SK-N-SH treated with all-trans-retinoic acid at 6 μM for 48 hours (cell line): ENCODE data around the gene ADAMTS17.

Experiments used
- BACH2 ChIP-seq: fragments of 250-450 bp; sonication (Bioruptor Pico); IDR thresholded peaks from 2 replicates; pipeline ENCODE4 v1.9.0; 2021; ENCODE audit warnings: mild to moderate bottlenecking, borderline replicate concordance
- OSR1 ChIP-seq: fragments of 250-450 bp; sonication (Bioruptor Pico); IDR thresholded peaks from 2 replicates; pipeline ENCODE4 v1.8.0; 2022; ENCODE audit warnings: moderate library complexity, mild to moderate bottlenecking, inconsistent platforms
- PPARA ChIP-seq: fragments of 250-450 bp; sonication (Bioruptor Pico); IDR thresholded peaks from 2 replicates; pipeline ENCODE4 v1.5.0; 2020; ENCODE audit warnings: mild to moderate bottlenecking, borderline replicate concordance
- SNAI2 ChIP-seq: fragments of 250-450 bp; sonication (Bioruptor Pico); IDR thresholded peaks from 2 replicates; pipeline ENCODE4 v1.5.0; 2020; ENCODE audit warnings: mild to moderate bottlenecking, moderate library complexity
- ZFP3 ChIP-seq: fragments of 250-450 bp; sonication (Bioruptor Pico); IDR thresholded peaks from 2 replicates; pipeline ENCODE4 v1.5.0; 2020; ENCODE audit warnings: mild to moderate bottlenecking, moderate library complexity
- TF ChIP-seq, protein P1 (sequence below): fragments of 250-450 bp; sonication (Bioruptor Pico); IDR thresholded peaks from 2 replicates; pipeline ENCODE4 v1.8.0; 2020; ENCODE audit warnings: mild to moderate bottlenecking, moderate library complexity, borderline replicate concordance
- TF ChIP-seq, protein P2 (sequence below): fragments of 250-450 bp; sonication (Bioruptor Pico); IDR thresholded peaks from 2 replicates; pipeline ENCODE4 v1.5.1; 2021; ENCODE audit warnings: mild to moderate bottlenecking, moderate library complexity

DNA sequence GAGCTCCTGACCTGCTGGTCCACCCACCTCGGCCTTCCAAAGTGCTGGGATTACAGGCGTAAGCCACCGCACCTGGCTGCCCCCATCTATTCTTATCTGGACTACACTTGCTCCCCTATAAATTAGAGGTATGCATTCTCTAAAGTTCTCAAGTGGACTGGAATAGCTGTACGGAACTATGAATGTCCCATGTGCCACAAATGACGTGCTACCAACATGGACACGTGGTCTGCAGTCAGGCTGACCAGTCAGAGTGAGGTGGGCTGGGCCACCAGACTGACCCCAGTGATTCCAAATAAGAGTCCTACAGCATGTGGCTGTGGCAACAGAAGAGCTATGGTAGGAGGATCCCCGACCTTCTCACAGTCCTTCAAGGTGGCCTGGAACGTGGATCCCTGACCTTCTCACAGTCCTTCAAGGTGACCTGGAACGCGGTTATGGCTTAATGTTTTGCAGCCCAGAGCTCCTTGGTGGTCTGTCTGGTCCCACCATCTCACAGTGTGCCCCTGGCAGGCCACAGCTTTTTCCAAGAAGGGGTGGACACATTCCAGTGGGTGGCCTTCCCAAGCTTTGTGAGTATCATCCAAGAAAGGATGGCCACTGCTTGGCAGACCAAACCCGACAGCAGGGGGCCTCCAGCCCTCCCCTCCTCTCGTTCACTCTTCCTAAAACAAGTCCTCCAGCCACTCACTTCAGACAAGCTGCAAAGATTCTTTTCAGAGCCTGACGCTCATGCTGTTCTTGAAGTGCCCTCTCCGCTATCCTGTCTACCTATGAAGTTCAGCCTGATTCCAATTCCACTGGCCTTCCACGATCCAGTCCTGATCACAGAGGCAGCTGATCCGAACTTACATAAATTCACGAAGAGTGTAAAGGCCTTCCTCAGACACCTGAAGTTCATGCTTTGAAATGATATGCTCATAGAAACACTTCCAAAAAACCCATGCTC, 4.4 kb downstream of the ADAMTS17 start:
- no peak for TF ChIP-seq ZFP3 (CRISPR knock-in tag)
- TF ChIP-seq, protein P1, sequence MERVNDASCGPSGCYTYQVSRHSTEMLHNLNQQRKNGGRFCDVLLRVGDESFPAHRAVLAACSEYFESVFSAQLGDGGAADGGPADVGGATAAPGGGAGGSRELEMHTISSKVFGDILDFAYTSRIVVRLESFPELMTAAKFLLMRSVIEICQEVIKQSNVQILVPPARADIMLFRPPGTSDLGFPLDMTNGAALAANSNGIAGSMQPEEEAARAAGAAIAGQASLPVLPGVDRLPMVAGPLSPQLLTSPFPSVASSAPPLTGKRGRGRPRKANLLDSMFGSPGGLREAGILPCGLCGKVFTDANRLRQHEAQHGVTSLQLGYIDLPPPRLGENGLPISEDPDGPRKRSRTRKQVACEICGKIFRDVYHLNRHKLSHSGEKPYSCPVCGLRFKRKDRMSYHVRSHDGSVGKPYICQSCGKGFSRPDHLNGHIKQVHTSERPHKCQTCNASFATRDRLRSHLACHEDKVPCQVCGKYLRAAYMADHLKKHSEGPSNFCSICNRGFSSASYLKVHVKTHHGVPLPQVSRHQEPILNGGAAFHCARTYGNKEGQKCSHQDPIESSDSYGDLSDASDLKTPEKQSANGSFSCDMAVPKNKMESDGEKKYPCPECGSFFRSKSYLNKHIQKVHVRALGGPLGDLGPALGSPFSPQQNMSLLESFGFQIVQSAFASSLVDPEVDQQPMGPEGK (CRISPR knock-in tag) = no peak
- TF ChIP-seq SNAI2 (CRISPR knock-in tag) = no peak
- TF ChIP-seq BACH2 (CRISPR knock-in tag) = no peak
- TF ChIP-seq PPARA (CRISPR knock-in tag) = no peak
- TF ChIP-seq OSR1 (CRISPR knock-in tag) = no peak
- TF ChIP-seq, protein P2, sequence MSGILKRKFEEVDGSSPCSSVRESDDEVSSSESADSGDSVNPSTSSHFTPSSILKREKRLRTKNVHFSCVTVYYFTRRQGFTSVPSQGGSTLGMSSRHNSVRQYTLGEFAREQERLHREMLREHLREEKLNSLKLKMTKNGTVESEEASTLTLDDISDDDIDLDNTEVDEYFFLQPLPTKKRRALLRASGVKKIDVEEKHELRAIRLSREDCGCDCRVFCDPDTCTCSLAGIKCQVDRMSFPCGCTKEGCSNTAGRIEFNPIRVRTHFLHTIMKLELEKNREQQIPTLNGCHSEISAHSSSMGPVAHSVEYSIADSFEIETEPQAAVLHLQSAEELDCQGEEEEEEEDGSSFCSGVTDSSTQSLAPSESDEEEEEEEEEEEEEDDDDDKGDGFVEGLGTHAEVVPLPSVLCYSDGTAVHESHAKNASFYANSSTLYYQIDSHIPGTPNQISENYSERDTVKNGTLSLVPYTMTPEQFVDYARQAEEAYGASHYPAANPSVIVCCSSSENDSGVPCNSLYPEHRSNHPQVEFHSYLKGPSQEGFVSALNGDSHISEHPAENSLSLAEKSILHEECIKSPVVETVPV (CRISPR knock-in tag) = no peak
